Measurements from ENCODE around the gene PYGO1.
"Not testable (repeated sequence)": the region's sequence is repeated elsewhere in the genome, so short reads cannot be mapped to it uniquely, and the experiment has no call there.

Gene PYGO1

GRCh38 chr15:55513152-55513551 is 75.0 kb downstream of the PYGO1 start:
- in situ Hi-C loops (cut with MboI; ENCODE audit: low sequenced_read_pairs), result no loop called here

GRCh38 chr15:55507567-55507966 is 80.6 kb downstream of the PYGO1 start:
- in situ Hi-C loops (cut with MboI; ENCODE audit: low sequenced_read_pairs), result no loop called here

GRCh38 chr15:55505407-55505806 is 82.7 kb downstream of the PYGO1 start:
- in situ Hi-C loops (cut with MboI; ENCODE audit: low sequenced_read_pairs), result not testable (repeated sequence)

GRCh38 chr15:55499151-55499550 is 89.0 kb downstream of the PYGO1 start:
- in situ Hi-C loops (cut with MboI; ENCODE audit: low sequenced_read_pairs), result no loop called here

- in situ Hi-C loops (cut with MboI; ENCODE audit: low sequenced_read_pairs), result not testable (repeated sequence)
Observed at GRCh38 chr15:55498109-55498938, 89.8 kb downstream of the PYGO1 start.

- in situ Hi-C loops (cut with MboI; ENCODE audit: low sequenced_read_pairs), result no loop called here
Observed at GRCh38 chr15:55496716-55497115, 91.4 kb downstream of the PYGO1 start.

GRCh38 chr15:55494931-55495330 is 93.2 kb downstream of the PYGO1 start:
- in situ Hi-C loops (cut with MboI; ENCODE audit: low sequenced_read_pairs), result no loop called here

- in situ Hi-C loops (cut with MboI; ENCODE audit: low sequenced_read_pairs), result not testable (repeated sequence)
Observed at GRCh38 chr15:55488952-55489600, 99.1 kb downstream of the PYGO1 start.
